Gastrocnemius medialis (tissue), 4 donors: ENCODE data around the gene BRSK1.

ENCODE experiments used
- POLR2A ChIP-seq, 2 donors: fragments of 450-650 bp; IDR thresholded peaks; one replicate each; pipeline ENCODE4 v1.6.1; 2017; ENCODE audit warnings: antibody characterized with exemption in 2 of 2, mild to moderate bottlenecking in 2 of 2, moderate library complexity in 2 of 2
- TF ChIP-seq, protein P1 (sequence below), 5 experiments: fragments of 450-650 bp in 3 of 5; fragments of 200-600 bp in 2 of 5; sonication (generic) in 2 of 5; IDR thresholded peaks in 4 of 5; conservative IDR thresholded peaks in 1 of 5; 1 replicate in 4 of 5; 2 replicates in 1 of 5; pipeline ENCODE4 v1.5.1; 2016 to 2019; ENCODE audit warnings: antibody characterized with exemption in 5 of 5, mild to moderate bottlenecking in 3 of 5, moderate library complexity in 3 of 5

DNA sequence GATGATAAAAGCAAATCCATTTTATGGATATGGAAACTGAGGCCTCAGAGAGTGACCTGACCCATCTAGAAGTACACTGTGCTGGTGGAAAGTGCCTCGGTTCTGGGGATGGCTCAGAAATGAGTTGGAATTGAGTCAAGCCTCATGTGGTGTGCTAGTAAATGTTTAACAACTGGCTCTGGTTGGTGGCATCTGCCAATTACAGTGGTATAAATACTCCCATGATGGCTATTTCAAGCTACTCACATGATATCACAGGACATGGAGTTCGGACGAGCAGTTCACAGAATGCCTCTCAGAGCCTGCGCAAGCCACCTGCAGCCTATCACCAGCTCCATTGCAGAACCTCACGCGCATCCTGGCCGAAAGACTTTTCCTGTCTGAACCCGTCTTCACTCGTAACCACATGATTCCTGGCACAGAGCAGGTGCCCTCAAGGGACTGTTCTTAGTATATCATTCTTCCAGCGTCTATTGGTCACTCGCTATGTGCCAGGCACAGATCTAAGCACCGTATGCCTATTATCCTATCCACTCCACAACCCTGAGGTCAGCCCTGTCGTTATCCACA, 32.2 kb downstream of the BRSK1 start:
- TF ChIP-seq POLR2A (IDR thresholded peaks at IDR 0.05) = no peak
- TF ChIP-seq, protein P1, sequence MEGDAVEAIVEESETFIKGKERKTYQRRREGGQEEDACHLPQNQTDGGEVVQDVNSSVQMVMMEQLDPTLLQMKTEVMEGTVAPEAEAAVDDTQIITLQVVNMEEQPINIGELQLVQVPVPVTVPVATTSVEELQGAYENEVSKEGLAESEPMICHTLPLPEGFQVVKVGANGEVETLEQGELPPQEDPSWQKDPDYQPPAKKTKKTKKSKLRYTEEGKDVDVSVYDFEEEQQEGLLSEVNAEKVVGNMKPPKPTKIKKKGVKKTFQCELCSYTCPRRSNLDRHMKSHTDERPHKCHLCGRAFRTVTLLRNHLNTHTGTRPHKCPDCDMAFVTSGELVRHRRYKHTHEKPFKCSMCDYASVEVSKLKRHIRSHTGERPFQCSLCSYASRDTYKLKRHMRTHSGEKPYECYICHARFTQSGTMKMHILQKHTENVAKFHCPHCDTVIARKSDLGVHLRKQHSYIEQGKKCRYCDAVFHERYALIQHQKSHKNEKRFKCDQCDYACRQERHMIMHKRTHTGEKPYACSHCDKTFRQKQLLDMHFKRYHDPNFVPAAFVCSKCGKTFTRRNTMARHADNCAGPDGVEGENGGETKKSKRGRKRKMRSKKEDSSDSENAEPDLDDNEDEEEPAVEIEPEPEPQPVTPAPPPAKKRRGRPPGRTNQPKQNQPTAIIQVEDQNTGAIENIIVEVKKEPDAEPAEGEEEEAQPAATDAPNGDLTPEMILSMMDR (IDR thresholded peaks at IDR 0.05 in 4 of 5, conservative IDR thresholded peaks at IDR 0.05 in 1 of 5) = no peak
